GM18502 (cell line): Measurements from ENCODE around the gene SMYD3.

Experiments
- ATAC-seq: cut with Tn5 transposase; IDR thresholded peaks from one replicate; pipeline ENCODE4 v1.9.1; 2021; ENCODE audit warnings: mild to moderate bottlenecking; ENCODE audit not compliant: unreplicated experiment, poor library complexity

SMYD3 gene

DNA sequence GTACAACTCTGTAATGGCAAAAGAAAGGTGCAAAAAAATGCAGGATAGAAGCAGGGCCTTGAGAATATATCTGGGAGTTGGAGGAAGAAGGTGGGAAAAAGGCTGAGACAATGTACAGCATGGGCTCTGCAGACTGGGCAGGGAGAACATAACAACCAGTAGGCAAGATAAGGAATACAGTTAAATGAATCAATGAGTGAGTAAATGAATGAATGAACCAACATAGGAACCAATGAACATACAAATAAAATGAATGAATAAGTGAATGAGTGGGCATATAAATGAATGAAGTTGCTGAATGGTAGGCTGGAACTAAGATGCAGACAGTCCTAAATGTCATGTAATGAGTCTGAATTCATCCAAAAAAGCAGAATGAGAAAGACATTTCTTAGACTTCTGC is 370.6 kb downstream of the SMYD3 start:
- ATAC-seq, result no peak

DNA sequence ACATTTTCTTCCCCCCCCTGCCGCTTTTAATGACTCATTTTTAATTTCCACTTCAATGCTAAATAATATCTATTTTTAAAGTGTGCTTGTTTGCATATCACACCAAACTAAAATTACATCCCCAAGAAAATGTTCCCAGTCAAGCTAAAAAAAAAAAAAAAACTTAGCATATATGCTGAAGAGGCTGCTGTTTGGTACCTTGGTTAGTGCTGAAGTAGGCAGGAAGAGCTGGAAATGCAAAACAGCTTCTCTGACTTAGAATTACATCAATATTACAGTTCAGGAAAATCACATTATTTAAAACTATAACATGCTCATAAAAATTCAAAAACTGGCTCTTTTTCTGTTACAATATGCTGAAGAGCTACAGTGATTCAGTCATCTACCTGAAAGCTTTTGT is 372.3 kb downstream of the SMYD3 start:
- no peak for ATAC-seq

DNA sequence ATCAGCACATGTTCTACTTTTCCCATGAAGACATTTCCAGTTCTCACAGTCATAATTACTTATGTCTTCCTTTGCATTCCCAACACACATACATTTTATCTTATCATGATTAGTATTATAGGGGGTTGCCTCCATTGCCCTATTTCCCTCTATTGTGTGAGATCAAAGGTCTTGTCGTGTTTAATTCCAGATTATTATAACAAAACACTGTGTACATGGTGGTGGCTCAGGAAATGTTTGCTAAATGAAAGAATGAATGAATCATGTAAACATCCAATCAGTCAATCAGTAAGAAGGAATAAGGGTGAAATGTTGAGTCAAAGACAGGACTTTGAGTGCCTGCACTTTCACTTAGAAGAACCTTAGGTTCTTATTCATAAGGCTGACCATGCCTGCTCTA is 376.0 kb downstream of the SMYD3 start:
- no peak for ATAC-seq

DNA sequence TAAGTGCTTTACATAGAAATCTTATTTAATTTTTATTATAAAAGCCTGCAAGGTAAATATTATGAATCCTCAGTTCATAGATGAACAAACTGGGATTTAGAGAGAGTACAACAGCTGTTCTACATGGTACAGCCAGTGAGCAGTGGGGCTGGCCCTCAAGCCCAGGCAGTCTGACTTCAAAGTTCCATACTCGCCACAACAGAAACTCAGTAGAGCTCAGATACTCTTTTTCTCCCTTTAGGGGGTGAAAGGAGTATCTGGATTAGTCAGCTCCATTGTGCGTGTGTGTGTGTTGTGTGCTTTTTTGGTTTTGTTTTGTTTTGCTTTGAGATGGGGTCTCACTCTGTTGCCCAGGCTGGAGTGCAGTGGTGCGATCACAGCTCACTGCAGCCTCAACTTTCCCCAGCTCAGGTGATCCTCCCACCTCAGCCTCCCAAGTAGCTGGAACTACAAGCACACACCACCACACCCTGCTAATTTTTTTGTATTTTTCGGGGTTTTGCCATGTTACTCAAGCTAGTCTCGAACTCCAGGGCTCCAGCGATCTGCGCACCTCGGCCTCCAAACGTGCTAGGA is 378.5 kb downstream of the SMYD3 start:
- ATAC-seq, result no peak

DNA sequence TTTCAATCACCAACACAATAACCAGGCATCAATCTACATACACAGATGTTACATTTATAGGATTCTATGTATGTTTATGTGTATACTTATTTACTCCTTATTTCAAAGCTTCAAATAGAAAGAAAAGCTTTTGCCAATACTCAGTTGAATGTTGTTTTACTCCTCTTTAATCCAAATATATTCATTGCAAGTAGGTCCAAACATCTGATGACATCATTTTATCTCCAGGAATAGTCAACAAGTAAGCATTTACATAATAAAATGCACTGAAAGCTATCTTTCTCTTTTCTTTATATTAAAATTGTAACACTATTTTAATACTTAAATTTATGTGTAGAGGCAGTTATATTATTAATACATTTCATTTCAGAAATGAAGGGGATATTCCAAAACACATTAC is 380.5 kb downstream of the SMYD3 start:
- no peak for ATAC-seq

DNA sequence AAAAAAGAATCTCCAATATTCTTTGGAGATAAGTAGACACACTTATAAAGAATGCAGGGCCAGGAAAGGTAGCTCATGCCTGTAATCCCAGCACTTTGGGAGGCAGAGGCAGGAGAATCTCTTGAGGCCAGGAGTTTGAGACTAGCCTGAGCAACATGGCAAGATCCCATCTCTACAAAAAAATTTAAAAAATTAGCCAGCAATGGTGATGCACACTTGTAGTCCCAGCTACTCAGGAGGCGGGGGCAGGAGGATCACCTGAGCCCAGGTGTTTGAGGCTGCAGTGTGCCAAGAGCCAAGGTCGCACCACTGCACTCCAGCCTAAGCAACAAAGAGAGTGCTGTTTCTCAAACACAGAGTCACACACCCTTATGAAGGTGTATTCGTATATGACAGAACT is 385.0 kb downstream of the SMYD3 start:
- no peak for ATAC-seq

DNA sequence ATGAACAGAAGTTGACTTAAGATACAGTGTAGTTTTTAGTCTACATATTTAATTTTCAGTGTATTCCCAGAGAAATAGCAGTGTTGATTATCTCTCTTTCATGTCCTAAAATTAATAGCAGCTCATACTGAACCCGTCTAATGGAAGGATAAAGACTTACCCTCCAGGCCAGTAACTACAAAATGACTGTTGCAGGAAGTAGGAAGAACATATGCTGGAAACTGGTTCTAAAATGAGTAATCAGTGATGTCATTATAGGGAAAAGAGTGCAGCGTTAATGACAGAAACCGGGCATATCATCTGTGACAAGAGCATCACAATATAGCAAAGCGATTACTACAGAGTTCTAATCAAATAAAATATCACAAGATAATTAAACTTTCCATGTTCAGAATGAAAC is 385.5 kb downstream of the SMYD3 start:
- no peak for ATAC-seq

DNA sequence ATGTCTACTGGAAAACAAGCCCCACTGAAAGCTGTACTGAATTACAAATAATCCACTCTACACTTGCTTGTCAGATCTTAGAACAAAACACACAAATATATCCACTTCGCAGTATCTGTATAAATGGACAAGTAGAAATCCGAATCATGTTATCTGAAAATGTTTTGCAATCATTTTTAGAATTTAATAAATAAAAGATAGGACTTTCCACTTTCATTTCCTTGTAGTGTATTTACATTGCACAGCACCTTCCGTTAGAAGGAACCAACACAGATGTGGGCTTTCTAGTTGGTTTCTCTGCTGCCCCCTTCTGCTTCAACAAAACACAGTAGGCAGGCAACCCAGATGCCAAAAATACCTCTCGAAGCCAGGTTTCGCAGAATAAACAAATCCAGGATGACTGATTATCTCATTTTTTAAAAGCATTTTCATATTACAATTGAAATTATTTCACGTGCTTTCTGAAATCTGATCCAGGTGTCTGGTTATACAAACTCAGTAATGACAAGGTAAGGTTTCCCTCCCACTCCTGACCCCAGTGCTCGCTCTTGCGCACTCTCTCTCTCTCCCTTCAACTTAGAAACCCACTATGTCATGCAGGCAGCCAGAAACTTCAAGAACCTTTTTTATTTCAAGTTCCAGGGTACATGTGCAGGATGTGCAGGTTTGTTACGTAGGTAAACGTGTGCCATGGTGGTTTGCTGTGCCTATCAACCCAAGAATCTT is 389.9 kb downstream of the SMYD3 start:
- peak; percentile 97 for ATAC-seq

DNA sequence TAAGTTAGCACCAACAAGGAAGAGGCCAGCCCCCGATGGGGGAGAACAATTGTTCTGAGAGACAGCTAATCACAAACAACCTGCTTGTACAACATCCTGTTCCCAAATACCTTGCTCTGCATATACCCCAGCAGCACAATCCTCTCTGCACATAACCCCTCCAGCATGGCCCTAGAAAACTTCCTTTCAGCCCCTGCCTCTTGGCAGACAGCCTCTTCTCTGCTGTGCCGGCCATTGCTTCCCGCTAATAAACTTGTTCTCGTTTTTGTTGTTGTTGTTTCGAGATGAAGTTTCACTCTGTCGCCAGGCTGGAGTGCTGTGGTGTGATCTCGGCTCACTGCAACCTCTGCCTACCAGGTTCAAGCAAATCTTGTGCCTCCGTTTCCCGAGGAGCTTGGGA is 392.7 kb downstream of the SMYD3 start:
- ATAC-seq, result no peak

DNA sequence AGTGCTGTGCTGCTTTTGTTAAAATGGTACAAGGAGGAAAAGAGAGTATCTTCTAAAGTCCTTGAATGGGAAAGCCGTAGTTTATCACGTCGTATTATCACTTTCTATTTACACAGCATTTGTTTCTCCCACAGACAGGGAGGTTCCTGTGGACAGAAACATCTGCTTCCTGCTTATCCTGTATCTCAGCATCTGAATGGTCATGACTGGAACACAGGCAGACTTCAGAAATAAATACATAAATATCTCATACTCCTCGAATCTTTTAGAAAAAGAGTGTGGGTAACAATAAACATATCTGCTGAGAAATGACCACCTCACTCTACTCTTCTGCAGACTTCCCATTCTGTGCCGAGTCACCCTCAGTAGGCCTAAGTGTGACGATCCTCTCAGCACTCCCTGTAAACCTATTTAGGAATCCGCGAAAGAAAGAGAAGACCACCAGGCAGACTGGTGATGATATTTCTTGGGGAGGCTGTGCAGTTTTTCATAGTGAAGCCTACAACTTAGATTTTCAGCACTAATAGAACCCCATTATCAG is 393.5 kb downstream of the SMYD3 start:
- ATAC-seq, result no peak

DNA sequence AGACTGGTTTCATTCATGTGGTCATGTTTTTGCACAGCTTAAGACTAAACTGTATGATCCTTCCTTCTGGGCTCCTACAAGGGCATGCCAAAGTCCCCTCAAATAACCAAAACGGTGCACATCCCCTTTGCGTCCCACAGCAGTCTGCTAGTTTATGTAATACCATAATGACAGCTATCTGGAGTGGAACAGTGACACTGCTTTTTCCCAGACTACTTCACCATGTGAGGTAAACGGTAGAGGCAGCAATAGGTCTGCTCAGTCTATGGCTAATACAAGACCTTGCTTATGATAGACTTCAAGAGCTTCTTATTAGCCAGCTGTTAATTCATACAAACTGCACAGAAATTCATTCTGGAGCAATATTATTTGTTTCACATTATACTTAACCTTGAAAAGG is 395.5 kb downstream of the SMYD3 start:
- no peak for ATAC-seq

DNA sequence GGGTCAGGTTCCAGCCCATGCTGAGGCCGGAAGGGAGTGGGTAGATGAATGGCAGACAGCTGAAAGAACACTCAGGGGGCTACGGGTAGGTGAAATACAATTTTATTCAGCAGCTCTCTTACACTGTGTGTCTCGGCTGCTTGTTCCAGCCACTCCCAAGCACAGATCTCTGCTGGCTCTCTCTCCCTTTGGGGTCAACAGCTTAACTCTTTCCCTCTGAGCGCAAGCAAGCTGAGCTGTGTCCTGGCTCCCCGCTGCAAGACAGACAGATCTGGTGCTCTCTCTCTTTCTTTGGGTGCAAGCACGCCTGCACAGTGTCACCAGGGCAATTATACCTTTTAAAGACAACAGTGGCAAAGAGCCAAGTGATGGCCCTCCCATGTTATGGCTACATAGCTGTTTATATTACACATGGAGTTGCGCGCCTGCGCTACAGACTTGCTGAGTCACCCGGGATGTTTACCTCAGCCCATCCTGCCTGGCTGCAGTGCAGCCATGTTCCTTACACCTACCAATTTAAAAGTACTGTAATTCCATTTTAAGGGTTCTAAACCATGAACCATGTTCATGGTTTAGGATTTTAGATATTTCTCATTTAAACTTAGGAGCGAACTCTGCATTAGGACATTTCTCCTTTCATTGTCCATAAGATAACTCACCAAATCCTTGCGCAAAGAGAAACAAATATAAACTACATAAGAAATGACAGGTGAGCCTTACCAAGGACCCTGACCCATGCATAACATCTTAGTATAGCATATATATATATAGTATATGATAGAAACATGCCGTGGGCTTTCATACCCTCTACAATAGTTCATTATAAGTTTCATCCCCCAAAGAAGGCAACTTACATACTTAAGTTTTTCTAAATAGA is 396.5 kb downstream of the SMYD3 start:
- no peak for ATAC-seq

DNA sequence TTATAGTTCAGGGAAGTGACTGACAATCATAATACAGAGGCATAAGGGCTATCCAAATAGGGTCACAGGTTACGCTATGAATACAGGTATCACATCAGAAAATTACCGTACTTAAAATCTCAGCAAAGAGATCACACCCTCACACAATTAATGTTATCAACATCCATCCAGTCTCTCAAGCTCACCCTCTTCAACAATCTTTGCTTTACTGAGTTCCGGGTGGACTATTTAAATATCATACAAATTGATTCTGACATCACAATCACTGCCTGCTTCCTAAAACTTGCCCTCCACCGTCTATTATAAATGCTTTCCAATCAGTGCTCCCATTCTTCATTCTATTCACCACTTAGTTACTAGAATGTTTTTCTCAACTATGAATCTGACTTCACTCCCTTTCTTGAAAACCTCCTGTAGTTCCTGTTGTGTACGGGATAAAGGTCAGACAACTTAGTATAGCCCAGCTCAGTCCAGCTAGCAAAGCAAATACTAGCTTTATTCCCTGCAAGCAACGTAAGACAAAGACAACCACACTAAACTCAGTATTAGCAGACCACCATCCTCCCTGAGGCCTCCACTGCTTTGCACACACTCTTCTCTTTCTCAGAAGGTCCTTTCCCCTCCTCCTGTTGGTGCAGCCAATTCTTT is 398.7 kb downstream of the SMYD3 start:
- no peak for ATAC-seq

DNA sequence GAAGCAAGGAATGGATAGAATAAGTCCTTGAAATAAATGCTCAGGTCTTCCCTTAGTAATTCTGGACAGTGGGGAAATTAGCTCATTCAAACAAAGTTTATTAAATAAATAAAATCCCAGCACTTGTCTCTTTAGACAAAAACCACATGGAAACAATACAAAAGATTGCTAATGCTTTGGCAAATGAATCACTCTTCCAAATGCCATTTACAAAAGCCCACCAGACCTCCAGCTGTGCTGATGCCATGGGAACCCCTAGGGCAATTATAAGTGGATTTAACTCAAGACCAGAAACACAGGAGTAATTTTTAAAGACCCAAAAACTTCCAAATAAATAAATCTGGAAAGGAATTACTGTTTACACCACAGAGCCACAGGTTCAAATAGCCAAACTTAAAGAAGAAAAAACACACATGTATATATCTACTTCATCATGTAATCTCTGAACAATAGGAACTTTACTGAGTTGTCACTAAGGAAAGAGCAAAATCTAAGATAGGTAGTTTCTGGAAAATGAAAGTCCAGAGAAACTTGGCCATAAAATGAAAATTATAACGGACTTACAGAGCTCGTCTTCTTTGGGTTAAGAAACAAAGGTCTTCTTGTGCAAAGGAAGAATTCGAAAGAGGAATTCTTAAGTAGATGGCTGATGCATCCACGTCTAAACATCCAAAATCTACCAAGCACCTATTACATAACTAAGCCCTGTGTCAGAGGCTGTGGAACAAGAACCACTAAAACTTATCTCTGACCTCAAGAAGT is 399.4 kb downstream of the SMYD3 start:
- ATAC-seq, result no peak

DNA sequence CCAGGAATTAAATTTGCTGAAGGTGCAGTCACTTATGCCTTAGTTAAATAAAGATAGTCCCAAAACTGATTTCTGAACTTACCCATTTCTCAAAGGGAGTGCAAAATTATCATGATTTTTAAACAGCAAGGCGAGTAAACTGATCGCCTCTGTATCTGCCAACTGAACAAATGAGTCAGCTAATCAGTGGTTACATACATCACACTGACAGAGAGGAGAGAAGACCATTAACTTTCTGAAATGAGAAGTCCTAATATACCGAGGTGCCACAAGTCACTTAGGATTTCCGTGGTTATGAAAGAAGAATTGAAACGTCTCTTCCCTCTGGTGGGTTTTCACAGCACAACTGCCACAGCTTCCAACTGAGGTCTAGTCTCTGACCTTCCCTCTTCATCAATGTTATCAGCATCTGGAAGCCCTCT is 400.7 kb downstream of the SMYD3 start:
- ATAC-seq, result peak; percentile 82

DNA sequence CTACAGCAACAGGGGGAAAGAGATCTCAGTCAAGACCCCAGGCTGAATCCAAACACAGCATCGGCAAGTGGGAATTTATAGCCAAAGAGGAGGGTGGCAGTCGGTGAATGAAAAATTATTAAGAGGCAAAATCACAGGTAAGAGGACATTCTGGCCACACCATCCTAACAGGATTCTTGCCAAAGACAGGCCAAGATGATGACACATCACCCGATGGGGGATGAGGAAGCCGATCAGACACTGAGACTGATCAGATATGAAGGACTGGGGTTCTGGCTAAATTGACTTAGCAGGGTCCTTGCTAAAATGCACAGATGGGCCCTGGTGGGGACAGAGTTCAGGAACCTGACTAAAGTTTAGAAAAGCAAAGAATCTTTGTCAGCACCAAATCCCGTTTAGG is 402.2 kb downstream of the SMYD3 start:
- no peak for ATAC-seq

DNA sequence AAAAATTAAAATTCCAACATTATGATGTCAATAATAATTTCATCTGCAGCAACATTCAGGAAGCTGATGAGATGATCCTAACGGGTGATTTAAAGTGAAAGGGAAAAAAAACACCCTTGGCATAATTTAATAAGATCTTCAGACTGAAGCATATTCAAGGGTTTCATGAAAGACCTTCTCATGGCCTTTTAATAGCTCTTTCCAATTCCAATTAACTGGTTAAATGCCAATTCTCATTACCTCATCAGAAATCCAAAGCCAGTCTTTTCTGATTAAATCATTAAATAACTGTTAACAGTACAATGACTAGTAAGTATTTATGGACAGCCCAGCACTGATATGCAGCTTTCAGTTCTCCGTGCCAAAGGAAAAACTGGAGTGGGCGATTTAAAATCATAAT is 407.5 kb downstream of the SMYD3 start:
- no peak for ATAC-seq

DNA sequence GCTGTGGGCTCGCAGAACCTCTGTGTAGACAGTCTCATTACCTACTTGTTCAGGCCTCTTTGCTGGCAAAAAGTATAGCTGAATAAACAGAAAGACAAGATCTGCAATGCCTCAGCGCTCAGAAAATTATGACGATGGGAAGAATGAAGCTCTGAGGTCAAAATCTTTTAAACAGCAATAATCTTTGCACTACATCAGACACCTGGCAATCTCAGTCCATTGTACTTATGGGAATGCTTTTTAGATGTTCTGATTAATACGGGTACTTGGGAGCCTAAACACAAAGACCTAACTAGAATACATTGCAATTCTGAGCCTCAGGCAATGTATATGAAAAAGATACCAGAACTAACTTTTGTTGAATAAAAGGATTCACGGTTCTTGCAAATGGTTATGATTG is 410.7 kb downstream of the SMYD3 start:
- no peak for ATAC-seq

DNA sequence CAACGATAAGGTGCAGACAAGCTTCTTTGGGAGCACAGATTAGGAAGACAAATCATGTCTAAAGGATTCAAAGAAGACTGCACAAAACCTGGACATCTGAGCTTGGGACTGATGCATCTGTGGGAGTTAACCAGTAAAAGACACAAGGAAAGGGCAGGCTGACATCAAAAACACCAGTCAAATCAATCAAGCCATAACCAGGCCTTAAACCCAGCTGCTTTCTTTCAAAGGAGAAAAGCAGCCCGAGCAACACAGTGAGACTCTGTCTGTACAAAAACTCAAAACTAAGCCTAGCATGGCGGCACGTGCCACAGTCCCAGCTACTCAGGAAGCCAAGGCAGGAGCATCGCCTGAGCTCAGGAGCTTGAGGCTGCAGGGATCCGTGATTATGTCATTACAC is 411.6 kb downstream of the SMYD3 start:
- ATAC-seq, result no peak

DNA sequence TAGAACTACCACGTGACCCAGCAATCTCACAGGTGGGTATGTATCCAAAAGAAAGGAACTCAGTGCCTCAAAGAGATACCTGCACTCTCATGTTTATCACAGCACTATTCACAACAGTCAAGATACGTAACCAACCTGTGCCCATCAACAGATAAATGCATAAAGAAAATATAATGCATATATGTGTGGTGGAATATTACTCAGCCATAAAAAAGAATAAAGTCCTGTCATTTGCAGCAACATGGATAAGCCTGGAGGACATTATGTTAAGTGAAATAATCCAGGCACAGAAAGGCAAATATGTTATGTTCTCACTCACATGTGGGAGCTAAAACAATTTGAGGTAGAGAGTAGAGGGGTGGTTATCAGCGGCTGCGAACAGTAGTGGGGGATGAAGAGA is 413.8 kb downstream of the SMYD3 start:
- no peak for ATAC-seq
